Activated T-cell treated with anti-CD3 and anti-CD28 coated beads, Interleukin-2, amount 50 U/mL, for 72 hours (primary cell): Measurements from ENCODE around the gene MTG1. TPM values are rescaled to one million over a fixed set of nuclear protein-coding genes. Genes with fewer than 3 reads are reported as not detected.

Experiments
- ATAC-seq, 2 donors: fragments of 150-1000 bp; cut with Tn5 transposase; replicated peaks in 1 of 2; 2 replicates each; pipeline ENCODE4 v1.10.0; 2021; ENCODE audit warnings: moderate library complexity in 2 of 2, mild to moderate bottlenecking in 1 of 2
- DNase-seq, 2 donors: peaks; one replicate each; pipeline ENCODE4 v3.0.0; 2021 to 2022; ENCODE audit warnings: mixed read lengths in 1 of 2
- H3K27ac Mint-ChIP-seq: one replicate; pipeline ENCODE4 v1.8.0; 2022; ENCODE audit warnings: mild to moderate bottlenecking, moderate library complexity, mixed read lengths
- H3K27me3 Mint-ChIP-seq: one replicate; pipeline ENCODE4 v1.8.0; 2022; ENCODE audit warnings: low read depth, mixed read lengths
- H3K36me3 Mint-ChIP-seq, 2 donors: one replicate each; pipeline ENCODE4 v1.8.0; 2022; ENCODE audit warnings: mixed read lengths in 2 of 2, mild to moderate bottlenecking in 1 of 2; ENCODE audit not compliant: insufficient read depth in 2 of 2
- H3K4me1 Mint-ChIP-seq: one replicate; pipeline ENCODE4 v1.8.0; 2022; ENCODE audit warnings: low read depth, mixed read lengths
- H3K4me3 Mint-ChIP-seq, 2 donors: one replicate each; pipeline ENCODE4 v1.8.0; 2022; ENCODE audit warnings: mild to moderate bottlenecking in 2 of 2, mixed read lengths in 2 of 2, moderate library complexity in 2 of 2
- H3K9me3 Mint-ChIP-seq, 2 donors: one replicate each; pipeline ENCODE4 v1.8.0; 2022; ENCODE audit warnings: mixed read lengths in 2 of 2
- total RNA-seq, 2 donors: library from RNA; stranded (reverse); gene quantifications; one replicate each; pipeline ENCODE4 v1.2.3, GENCODE V29; 2022

Gene MTG1
- total RNA-seq, 2 donors from 2014 or later: 58.0 to 67.2 TPM

GRCh38 chr10:133354672-133355240 is 39.2 kb upstream of the MTG1 start:
- H3K9me3 Mint-ChIP-seq: no peaks in the 10 kb centered on the region
- no peak overlapping the region for H3K27ac Mint-ChIP-seq
- no peaks in the 10 kb centered on the region for H3K27me3 Mint-ChIP-seq
- H3K36me3 Mint-ChIP-seq: no peaks in the 10 kb centered on the region
- no peak for ATAC-seq
- no peak overlapping the region for H3K4me3 Mint-ChIP-seq
- H3K4me1 Mint-ChIP-seq: peaks cover 7% of the 10 kb centered on the region
- DNase-seq: no peak

GRCh38 chr10:133355266-133355665 is 38.7 kb upstream of the MTG1 start:
- no peak overlapping the region for H3K4me3 Mint-ChIP-seq
- no peak for ATAC-seq
- DNase-seq: no peak
- no peak overlapping the region for H3K27ac Mint-ChIP-seq
- no peaks in the 10 kb centered on the region for H3K27me3 Mint-ChIP-seq
- H3K4me1 Mint-ChIP-seq: peaks cover 7% of the 10 kb centered on the region
- H3K9me3 Mint-ChIP-seq: no peaks in the 10 kb centered on the region
- H3K36me3 Mint-ChIP-seq: no peaks in the 10 kb centered on the region

- ATAC-seq (no peak), DNase-seq (no peak)
- Mint-ChIP-seq H3K4me1 (peaks cover 7% of the 10 kb centered on the region), H3K9me3 (no peaks in the 10 kb centered on the region), H3K4me3 (peak overlapping the region; percentile 69 to 71), H3K36me3 (no peaks in the 10 kb centered on the region), H3K27me3 (no peaks in the 10 kb centered on the region), H3K27ac (no peak overlapping the region)
Measured at GRCh38 chr10:133355991-133356390, 38.0 kb upstream of the MTG1 start.

- H3K9me3 Mint-ChIP-seq: no peaks in the 10 kb centered on the region
- H3K4me3 Mint-ChIP-seq: peak overlapping the region; percentile 79 to 83
- no peaks in the 10 kb centered on the region for H3K27me3 Mint-ChIP-seq
- no peaks in the 10 kb centered on the region for H3K36me3 Mint-ChIP-seq
- peaks cover 9% of the 10 kb centered on the region for H3K4me1 Mint-ChIP-seq
- H3K27ac Mint-ChIP-seq: no peak overlapping the region
- DNase-seq (no peak), ATAC-seq (no peak)
Measured at GRCh38 chr10:133356549-133357284, 37.2 kb upstream of the MTG1 start.

- Mint-ChIP-seq H3K4me3 (peak within 1 kb of the TSS; percentile 79 to 83), H3K27me3 (no peaks in the 10 kb centered on the region), H3K4me1 (peaks cover 14% of the 10 kb centered on the region), H3K27ac (no peak within 1 kb of the TSS), H3K36me3 (peaks cover 0 to 3% of the 10 kb centered on the region in 2 donors), H3K9me3 (no peaks in the 10 kb centered on the region)
- peak; percentile 92 for ATAC-seq
- peak; percentile 79 to 80 for DNase-seq
Measured at GRCh38 chr10:133357285-133358161, 36.4 kb upstream of the MTG1 start, which contains the start of gene FUOM. FUOM (minus strand) TSS chr10:133358019; CDS start chr10:133358007, 12 bp downstream.

GRCh38 chr10:133358162-133358924 is 35.6 kb upstream of the MTG1 start:
- Mint-ChIP-seq H3K27ac (no peak overlapping the region), H3K4me1 (peaks cover 14% of the 10 kb centered on the region), H3K36me3 (peaks cover 0 to 3% of the 10 kb centered on the region in 2 donors), H3K27me3 (no peaks in the 10 kb centered on the region), H3K9me3 (no peaks in the 10 kb centered on the region), H3K4me3 (no peak overlapping the region)
- ATAC-seq (peak; percentile 30 to 39), DNase-seq (no peak)

- DNase-seq (no peak), ATAC-seq (no peak)
- Mint-ChIP-seq H3K36me3 (peaks cover 0 to 3% of the 10 kb centered on the region in 2 donors), H3K27me3 (no peaks in the 10 kb centered on the region), H3K9me3 (no peaks in the 10 kb centered on the region), H3K4me3 (no peak overlapping the region), H3K4me1 (peaks cover 14% of the 10 kb centered on the region), H3K27ac (no peak overlapping the region)
Measured at GRCh38 chr10:133358925-133359310, 35.0 kb upstream of the MTG1 start.

- ATAC-seq: no peak
- H3K27ac Mint-ChIP-seq: no peak overlapping the region
- DNase-seq: no peak
- no peak overlapping the region for H3K4me3 Mint-ChIP-seq
- H3K4me1 Mint-ChIP-seq: peaks cover 14% of the 10 kb centered on the region
- H3K27me3 Mint-ChIP-seq: no peaks in the 10 kb centered on the region
- H3K36me3 Mint-ChIP-seq: peaks cover 0 to 3% of the 10 kb centered on the region in 2 donors
- H3K9me3 Mint-ChIP-seq: no peaks in the 10 kb centered on the region
Measured at GRCh38 chr10:133359554-133359971, 34.4 kb upstream of the MTG1 start.

- ATAC-seq: no peak
- H3K4me3 Mint-ChIP-seq: no peak overlapping the region
Measured at GRCh38 chr10:133359972-133360610, 33.9 kb upstream of the MTG1 start.

GRCh38 chr10:133361227-133361626 is 32.7 kb upstream of the MTG1 start:
- no peaks in the 10 kb centered on the region for H3K27me3 Mint-ChIP-seq
- H3K9me3 Mint-ChIP-seq: no peaks in the 10 kb centered on the region
- no peak overlapping the region for H3K4me3 Mint-ChIP-seq
- ATAC-seq (no peak), DNase-seq (no peak)
- peak overlapping the region; percentile 43 for H3K27ac Mint-ChIP-seq
- peaks cover 0 to 3% of the 10 kb centered on the region in 2 donors for H3K36me3 Mint-ChIP-seq
- peaks cover 10% of the 10 kb centered on the region for H3K4me1 Mint-ChIP-seq

More at GRCh38 chr10:133359972-133360610, 33.9 kb upstream of the MTG1 start:
- peaks cover 14% of the 10 kb centered on the region for H3K4me1 Mint-ChIP-seq
- DNase-seq: no peak
- no peaks in the 10 kb centered on the region for H3K9me3 Mint-ChIP-seq
- H3K27ac Mint-ChIP-seq: no peak overlapping the region
- H3K27me3 Mint-ChIP-seq: no peaks in the 10 kb centered on the region
- H3K36me3 Mint-ChIP-seq: peaks cover 0 to 3% of the 10 kb centered on the region in 2 donors

- Mint-ChIP-seq H3K36me3 (peaks cover 0 to 3% of the 10 kb centered on the region in 2 donors), H3K4me3 (no peak overlapping the region), H3K27ac (no peak overlapping the region), H3K4me1 (peaks cover 7% of the 10 kb centered on the region), H3K9me3 (no peaks in the 10 kb centered on the region), H3K27me3 (no peaks in the 10 kb centered on the region)
- ATAC-seq (no peak), DNase-seq (no peak)
Measured at GRCh38 chr10:133361773-133362441, 32.0 kb upstream of the MTG1 start.

- Mint-ChIP-seq H3K4me3 (no peak overlapping the region), H3K27me3 (no peaks in the 10 kb centered on the region), H3K4me1 (peaks cover 7% of the 10 kb centered on the region), H3K9me3 (no peaks in the 10 kb centered on the region), H3K36me3 (peaks cover 0 to 3% of the 10 kb centered on the region in 2 donors), H3K27ac (no peak overlapping the region)
- ATAC-seq (no peak), DNase-seq (no peak)
Measured at GRCh38 chr10:133362846-133363245, 31.1 kb upstream of the MTG1 start.
